ENCODE data around the gene MBNL1. TPM values are rescaled to one million over a fixed set of nuclear protein-coding genes. Genes with fewer than 3 reads are reported as not detected.

MBNL1 gene
- total and polyA plus RNA-seq, 11 donors: 46.8 to 416 (median 189) TPM

GRCh38 chr3:152285509-152285908 is 16.8 kb downstream of the MBNL1 start:
- H3K36me3 ChIP-seq: no peaks in the 10 kb centered on the region
- intact Hi-C loops (cut with DNase I): no loop called here
- peaks cover 0 to 95% (median 83%) of the 10 kb centered on the region in 12 donors for H3K4me1 ChIP-seq
- 95 to 98% (median 96%) methylated on average over 5 of the region's 5 CpGs for WGBS, 4 donors
- no peak overlapping the region for H3K4me3 ChIP-seq
- DNase-seq: no peak
- H3K9me3 ChIP-seq: no peaks in the 10 kb centered on the region
- H3K27ac ChIP-seq: peak overlapping the region in 2 of 12 donors; percentile 22
- TF ChIP-seq POLR2A (IDR thresholded peaks at IDR 0.05): no peak
- no peak for TF ChIP-seq CTCF (IDR thresholded peaks at IDR 0.05)
- ATAC-seq: no peak
- H3K27me3 ChIP-seq: no peaks in the 10 kb centered on the region

- Histone ChIP-seq H3K4me3 (peak overlapping the region in 1 of 12 donors; percentile 2), H3K9me3 (no peaks in the 10 kb centered on the region), H3K27me3 (no peaks in the 10 kb centered on the region), H3K36me3 (peaks cover 0 to 3% (median 0%) of the 10 kb centered on the region in 9 donors), H3K4me1 (peaks cover 2 to 95% (median 83%) of the 10 kb centered on the region in 12 donors), H3K27ac (peak overlapping the region in 9 of 12 donors; percentile 4 to 68 (median 21))
- ATAC-seq: no peak
- intact Hi-C loops (cut with DNase I): no loop called here
- no peak for DNase-seq
- WGBS, 4 donors: 47 to 51% (median 49%) methylated on average over 6 of the region's 6 CpGs
- TF ChIP-seq POLR2A (IDR thresholded peaks at IDR 0.05) (no peak), CTCF (IDR thresholded peaks at IDR 0.05) (no peak)
Observed at GRCh38 chr3:152287898-152288576, 19.3 kb downstream of the MBNL1 start.

- no peaks in the 10 kb centered on the region for H3K9me3 ChIP-seq
- ATAC-seq: no peak
- H3K4me1 ChIP-seq: peaks cover 2 to 95% (median 83%) of the 10 kb centered on the region in 12 donors
- no peak overlapping the region for H3K4me3 ChIP-seq
- DNase-seq: no peak
- H3K27ac ChIP-seq: peak overlapping the region in 8 of 12 donors; percentile 4 to 68 (median 20)
- 75 to 84% (median 79%) methylated on average over 1 of the region's 1 CpG for WGBS, 4 donors
- H3K27me3 ChIP-seq: no peaks in the 10 kb centered on the region
- intact Hi-C loops (cut with DNase I): no loop called here
- TF ChIP-seq POLR2A (IDR thresholded peaks at IDR 0.05) (no peak), CTCF (IDR thresholded peaks at IDR 0.05) (no peak)
- peaks cover 0 to 4% (median 0%) of the 10 kb centered on the region in 9 donors for H3K36me3 ChIP-seq
Observed at GRCh38 chr3:152288681-152289080, 20.0 kb downstream of the MBNL1 start.

GRCh38 chr3:152289708-152290107 is 21.0 kb downstream of the MBNL1 start:
- intact Hi-C loops (cut with DNase I): no loop called here
- Histone ChIP-seq H3K36me3 (peaks cover 0 to 4% (median 0%) of the 10 kb centered on the region in 9 donors), H3K4me1 (peaks cover 2 to 94% (median 76%) of the 10 kb centered on the region in 12 donors), H3K4me3 (no peak overlapping the region), H3K9me3 (no peaks in the 10 kb centered on the region), H3K27me3 (no peaks in the 10 kb centered on the region), H3K27ac (peak overlapping the region in 2 of 12 donors; percentile 39 to 68)
- 80 to 93% (median 88%) methylated on average over 3 of the region's 3 CpGs for WGBS, 4 donors
- no peak for TF ChIP-seq POLR2A (IDR thresholded peaks at IDR 0.05)
- no peak for DNase-seq
- ATAC-seq: no peak
